Measurements from ENCODE around the gene CYP2W1.

- TF ChIP-seq POLR2A (IDR thresholded peaks at IDR 0.05) (no peak), CTCF (IDR thresholded peaks at IDR 0.05 in 8 of 11, conservative IDR thresholded peaks at IDR 0.05 in 3 of 11) (no peak)
These were observed 36.6 kb upstream of the CYP2W1 start for GRCh38 chr7:946256-946996.
